Fibroblast of peridontal ligament (primary cell): ENCODE measurements around the gene TEX2.
A peak's percentile ranks its signal among the peaks of the same experiment; 100 is the strongest.

ENCODE experiments used
- DNase-seq: peaks from one replicate; pipeline ENCODE4 v3.0.0-alpha.2; 2010; ENCODE audit errors: extremely low read depth

Gene TEX2

DNA sequence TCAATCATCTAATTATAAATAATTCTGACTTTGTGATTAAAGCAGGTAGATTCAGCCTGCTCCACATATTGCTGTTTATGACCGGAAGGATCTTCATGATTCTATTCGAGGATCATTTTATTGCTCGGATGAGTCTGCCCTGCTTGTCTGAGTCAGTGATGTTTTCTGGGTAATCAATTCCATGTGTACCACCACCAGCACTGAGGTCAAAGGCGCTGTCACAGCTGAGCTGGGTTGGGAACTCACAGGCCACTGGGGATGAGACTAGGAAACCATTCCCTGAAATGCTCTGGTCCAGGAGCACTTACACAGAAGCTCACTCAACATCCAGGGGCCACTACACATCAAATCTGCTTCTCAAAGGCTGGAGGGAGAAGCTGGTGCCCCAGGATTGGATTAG, 102.7 kb downstream of the TEX2 start:
- DNase-seq = peak; percentile 74

DNA sequence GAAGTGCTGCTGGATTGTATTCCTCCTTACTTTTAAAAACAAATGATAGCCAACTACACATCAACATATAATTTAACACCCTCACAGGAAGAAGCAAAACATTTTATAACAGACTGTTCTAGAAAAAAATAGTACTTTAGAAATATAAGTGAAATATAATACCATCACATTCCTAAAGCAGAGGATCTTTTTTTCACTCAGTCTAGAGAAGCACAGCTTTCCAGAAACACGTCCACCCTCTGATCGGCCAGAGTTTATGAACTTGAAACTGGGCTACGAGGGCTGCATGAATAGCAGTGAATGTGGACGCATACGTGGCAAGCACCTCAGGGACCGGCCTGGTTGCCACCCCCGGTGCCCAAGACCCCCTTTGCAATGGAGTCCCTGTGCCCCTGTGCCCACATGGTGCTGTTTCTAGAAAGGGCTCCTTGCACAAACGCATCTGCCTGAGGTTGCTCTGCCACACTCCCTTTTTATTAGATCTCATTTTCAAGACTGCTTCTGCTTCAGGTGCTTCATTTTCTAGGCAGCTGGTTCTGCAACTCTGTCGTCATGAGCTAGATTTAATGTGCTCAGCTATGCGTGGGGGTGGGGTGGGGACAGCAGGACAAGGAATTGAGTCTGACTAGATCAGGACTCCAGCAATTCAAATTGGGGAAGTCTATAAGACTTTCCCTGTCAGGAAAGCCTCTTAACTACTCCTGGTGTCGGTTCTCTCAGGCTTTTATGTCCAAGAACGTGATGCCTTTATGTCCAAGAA, 104.0 kb downstream of the TEX2 start:
- no peak for DNase-seq

DNA sequence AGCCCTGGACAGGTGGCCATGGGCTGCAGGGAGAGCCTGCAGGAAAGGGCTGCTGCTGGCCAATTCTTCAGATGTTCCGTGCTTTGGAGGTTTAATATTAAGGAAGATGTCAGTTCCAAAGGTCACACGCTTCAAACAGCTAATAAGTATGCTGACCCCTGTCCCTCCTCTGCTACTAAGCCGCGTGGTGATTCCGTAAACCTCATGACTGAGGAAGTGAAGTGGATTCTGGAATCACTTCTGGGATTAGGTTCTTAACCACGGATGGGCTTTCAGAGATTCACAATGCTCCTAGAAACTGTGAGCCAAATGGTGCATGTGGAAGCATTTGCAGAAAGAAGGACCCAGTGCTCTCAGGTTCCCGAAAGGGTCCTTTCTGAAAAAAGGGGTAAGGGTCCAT, 104.7 kb downstream of the TEX2 start:
- DNase-seq = no peak

DNA sequence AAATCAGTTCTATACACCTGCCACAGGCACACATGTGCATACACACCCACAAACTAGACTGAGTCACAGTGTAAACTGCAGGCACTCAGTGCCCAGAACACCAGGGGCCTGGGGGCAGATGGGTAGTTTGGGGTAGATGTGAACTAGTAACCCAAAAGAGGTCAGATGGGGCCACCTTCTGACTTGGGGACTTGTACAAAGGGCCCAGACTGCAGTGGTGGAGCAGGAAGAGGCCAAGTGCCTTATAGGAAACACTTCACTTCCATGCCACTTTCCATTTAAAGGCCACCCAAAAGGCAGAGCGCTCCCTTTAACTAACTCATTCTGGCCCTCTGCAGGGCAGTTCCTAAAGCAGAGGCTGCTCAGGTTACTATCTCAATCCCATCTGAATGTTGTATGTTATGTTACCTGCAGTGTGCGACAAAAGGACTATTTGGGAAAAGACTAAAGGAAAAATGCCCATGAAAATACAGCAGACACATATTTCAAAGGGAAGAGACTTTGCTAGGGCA, 105.3 kb downstream of the TEX2 start:
- DNase-seq = no peak

DNA sequence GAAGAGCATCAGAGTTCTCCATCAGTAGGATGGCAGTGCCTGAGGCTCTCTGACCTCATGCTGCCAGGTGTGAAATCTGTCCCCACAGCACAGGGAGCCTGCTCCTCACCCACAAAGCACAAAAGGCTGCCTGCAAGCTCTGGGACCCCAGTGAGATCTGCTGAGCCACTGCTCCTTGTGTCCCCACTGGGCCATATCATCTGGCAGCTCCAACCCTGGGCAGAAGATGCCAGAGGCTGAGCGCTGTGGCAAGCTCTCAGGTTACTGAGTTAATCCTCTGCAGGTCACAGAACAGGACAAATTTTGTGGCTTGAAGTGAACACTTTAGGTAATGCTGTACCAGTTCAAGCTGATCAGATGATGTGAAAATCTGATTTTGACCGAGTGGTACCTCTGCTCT, 106.4 kb downstream of the TEX2 start:
- DNase-seq = no peak

DNA sequence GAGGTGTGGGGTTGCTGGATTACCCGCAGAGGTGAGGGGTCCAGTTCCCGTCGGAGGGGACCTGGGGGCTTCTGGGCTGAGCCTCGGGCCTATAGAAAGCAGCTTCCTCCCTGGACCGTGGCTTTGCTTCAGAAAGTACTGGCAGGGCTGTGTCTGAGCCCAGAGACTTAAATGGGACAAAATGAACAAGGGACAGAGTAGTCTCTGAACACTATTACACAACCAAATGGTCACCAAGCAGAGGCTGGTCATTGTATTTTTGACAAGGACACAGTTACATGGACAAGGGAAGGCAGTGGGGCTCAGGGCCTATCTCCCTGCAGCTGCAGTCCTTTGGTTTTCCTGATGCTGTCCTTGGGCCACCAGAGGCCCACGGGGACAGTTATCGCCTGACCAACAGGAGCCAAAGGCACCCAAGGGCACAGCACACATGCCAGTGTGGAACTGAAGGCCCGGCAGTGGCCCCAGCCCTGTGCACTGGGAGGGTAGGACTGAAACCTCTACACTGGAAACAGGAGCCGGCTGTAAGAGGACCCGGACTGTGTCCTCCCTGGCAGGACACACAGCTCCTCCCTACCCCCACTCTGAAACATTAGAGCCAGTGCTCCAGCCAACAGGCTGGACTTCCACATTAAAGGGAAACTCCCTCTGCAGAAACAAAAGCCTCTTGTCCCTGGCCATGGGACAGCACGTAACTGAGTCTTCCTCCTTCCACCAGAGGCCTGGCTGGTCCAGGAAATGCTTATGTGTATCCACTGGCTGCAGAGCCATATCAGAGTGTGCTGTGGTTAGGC, 107.1 kb downstream of the TEX2 start:
- DNase-seq = peak; percentile 27

DNA sequence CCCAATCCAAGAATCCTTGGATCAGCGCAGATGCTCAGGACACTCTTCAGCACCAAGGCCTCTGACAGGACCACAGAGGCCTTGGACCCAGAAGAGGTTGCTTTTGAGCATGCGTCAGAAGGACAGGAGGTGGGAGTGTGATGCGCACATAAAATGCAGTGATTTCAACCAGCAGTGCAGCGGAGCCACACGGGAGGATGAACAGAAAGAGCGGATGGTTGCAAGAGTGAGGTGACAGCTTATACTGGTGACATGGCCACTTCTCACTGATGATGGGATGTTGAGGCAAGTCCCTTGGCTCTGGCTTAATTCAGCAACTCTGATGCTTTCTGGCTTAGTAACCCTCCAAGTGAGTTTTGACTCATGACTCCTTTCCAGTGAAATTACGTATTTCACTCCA, 107.9 kb downstream of the TEX2 start:
- DNase-seq = no peak

DNA sequence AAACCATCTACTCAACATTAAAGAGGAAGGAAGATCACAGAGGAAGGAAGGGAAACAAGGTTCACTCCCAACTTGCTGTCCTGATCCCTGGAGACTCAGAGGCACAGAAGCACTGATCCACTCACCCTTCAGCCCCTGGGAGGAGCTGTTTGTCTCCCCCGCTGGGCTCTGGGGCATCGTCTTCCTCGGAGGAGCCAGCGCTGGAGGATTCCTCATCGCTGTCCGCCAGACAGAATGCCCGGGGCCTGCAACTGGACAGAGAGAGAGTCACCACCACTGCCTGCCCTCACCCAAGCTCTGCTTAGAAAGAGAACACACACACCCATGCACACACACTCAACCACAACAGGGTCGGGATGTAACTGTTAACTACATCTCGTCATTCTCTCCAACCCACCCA, 108.3 kb downstream of the TEX2 start:
- DNase-seq = no peak

DNA sequence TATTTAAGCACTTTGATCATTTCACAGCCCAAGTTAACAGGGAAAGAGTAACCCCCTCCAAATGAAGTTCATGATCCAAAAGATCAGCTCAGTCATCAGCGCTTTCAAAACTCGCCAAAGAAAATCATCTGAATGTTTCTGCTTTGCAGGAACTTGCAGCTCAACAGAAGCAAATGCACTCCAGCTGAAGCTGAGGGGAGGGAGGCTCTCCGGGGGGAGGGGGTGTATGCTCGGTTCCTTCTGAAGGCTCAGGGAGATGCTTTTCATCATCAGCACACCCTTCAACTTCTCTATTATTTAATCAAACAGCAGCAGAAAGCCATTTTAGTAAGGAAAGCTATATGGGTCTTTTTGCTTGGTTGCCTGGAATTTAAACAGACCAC, 108.8 kb downstream of the TEX2 start:
- no peak for DNase-seq

DNA sequence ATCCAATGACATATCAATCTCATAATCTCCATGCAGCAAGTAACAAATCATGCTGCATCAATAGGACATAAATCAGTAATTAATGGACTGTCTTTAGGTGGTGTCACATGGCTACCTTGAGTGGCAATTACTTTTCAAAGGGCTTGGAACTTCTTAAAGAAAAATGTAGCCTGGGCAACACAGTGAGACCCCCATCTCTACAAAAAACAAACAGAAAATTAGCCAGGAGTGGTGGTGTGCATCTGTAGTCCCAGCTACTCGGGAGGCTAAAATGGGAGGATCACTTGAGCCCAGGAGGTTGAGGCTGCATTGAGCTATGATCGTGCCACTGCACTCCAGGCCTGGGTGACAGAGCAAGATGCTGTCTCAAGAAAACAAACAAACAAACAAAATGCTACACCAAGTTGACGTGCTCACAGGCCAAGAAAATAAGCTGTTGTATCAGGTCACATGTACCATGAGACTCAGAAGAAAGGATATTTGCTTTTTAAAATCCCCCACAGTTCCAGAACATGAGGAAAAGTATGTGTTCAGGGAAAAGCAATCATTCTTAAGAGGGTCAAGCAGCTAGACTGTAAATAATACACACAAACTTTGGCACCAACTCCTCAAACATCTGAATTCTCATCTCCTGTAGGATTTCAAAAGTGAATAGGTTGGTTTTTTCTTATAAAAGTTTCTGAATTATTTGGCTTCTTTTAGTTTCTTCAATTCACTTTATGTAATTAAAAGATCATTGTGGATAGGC, 109.3 kb downstream of the TEX2 start:
- no peak for DNase-seq

DNA sequence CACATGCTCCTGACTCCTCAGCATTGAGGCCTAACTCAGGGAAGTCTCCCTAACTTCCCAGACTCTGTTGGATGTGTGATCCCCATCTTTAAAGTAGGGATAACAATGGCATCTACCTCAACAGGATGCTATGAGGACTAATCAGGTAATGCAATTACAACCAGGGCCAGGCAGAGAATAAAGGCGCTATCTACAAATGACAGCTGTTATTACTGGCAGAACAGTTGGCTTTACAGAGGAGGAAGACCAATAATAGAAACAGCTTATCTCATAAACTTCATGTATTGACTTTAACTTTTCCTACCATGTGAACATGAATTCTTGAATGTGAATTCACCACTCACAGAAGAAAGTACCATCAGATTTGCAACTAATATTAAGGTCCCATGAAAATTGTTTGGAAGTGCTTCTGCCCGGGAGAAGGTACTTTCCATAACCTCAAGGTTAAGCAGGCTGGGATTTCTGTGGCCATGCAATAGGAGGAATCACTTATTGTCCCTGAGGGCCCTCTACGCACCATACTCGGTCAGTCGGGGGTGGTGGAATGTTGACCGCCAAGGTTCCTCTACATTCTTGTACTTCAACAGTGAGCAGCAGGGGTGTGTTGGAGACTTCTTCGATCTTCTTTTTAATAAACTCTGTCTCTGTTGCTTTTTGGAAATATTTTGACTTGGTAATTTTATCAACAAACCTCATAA, 110.5 kb downstream of the TEX2 start:
- DNase-seq = no peak

DNA sequence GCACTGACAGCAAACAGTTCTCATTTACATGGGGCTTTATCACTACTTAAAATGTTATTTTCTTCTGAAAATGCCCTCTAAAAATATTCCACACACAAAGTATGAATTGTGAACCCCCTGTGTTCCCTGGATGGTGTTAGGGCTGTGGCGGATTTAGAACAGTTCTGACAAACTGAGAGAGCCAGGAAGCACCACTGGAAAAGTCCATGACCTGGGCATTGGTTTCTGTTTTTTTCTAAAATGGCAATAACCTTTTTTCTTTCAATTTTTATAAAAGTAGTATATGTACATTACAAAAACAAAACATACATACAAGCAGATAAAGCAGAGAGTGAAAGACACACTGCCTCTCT, 112.1 kb downstream of the TEX2 start:
- DNase-seq = no peak

DNA sequence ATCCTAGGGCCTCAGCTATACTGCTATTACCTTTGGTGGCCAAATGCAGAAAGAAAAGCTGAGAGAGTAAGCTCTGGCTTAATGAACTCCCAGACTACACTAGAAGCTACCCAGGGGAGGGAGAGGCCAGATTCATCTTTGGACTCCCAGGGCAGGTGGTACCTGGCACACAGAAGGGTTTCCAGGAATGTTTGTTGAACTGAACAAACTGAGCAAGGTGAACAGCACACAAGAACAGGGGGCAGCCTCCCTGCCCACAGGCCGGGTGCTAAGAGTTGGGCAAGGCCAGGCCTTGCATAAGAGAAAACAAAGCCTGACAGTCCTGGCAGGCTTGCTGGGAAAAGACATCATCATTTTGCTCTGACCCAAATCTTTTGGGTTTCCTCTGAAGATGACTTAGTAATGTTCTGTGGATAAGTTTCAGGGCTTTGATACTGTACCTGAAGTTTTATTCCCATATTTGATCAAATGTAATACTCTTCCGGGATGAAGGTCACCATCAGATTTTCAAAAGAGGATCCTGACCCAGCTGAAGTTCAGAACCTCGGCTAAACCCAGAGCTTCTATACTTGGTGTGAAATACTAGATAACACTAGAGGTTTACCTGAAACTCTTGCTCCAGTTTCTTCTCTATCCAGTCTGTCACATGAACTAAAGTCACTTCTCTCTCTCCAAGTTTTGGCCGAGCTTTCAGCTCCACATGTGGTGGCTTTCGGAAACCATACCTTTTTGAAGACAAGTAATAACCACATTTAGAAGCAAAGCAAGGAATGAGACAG, 112.6 kb downstream of the TEX2 start:
- DNase-seq = peak; percentile 71

DNA sequence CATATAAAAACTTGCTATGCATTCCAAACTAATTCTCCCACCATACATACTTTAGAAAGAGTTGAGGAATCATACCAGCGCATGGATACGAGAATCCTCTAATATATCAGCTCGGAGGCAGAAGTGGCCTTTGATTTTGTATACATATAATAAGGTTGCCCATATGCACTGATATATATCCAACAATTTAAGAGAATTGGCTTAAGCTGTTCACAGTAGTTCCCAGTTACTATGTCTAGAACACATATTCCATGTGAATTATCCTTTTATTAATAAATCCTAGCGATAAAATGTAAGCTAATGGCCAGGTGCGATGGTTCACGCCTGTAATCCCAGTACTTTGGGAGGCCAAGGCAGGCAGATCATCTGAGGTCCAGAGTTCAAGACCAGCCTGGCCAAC, 113.9 kb downstream of the TEX2 start:
- no peak for DNase-seq

DNA sequence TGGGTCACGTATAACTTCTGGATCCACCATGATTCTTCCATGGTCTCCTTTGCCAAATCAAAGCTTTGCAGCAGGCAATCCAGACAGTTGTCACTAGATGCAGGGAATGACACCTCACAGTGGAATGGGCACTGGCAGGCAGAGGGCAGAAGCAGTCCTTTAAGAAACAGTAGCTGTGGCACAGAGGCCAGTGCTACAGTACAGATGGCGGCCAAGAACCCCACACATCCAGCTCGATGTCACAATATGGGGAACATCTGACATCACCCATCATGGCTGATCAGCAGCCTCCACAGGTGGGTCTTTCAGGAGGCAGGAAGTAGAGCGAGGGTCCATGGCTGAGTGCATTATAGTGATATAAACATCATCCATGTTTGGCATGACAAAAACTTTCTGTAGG, 114.4 kb downstream of the TEX2 start:
- DNase-seq = no peak

DNA sequence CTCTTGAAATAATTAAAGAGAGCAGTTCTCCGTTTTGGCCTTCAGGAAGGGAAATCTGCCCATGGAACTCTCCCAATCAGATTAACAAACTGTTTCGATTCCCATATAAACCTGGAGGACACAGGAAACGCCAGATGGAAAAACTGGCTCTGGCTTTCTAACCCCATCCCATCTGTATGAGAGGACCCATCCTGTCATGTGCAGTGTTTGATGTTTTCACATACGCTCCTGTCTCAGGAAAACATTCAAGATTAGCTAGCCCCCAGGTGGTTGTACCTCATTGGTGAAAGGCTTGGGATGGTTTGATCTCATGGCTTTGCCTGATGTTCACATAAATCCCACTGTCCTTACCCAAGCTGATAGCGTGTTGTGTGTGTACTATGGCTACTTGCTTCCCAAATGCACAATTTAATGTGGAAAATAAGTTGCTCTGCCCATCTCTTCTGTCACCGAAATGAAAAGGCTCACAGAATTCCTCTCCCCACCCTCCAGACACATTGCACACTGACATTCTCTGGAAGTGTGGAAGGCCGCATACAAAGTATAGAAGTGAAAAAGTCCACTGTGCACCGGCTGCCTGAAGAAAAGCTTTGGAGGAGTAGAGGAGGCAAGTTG, 114.9 kb downstream of the TEX2 start:
- peak; percentile 19 for DNase-seq

DNA sequence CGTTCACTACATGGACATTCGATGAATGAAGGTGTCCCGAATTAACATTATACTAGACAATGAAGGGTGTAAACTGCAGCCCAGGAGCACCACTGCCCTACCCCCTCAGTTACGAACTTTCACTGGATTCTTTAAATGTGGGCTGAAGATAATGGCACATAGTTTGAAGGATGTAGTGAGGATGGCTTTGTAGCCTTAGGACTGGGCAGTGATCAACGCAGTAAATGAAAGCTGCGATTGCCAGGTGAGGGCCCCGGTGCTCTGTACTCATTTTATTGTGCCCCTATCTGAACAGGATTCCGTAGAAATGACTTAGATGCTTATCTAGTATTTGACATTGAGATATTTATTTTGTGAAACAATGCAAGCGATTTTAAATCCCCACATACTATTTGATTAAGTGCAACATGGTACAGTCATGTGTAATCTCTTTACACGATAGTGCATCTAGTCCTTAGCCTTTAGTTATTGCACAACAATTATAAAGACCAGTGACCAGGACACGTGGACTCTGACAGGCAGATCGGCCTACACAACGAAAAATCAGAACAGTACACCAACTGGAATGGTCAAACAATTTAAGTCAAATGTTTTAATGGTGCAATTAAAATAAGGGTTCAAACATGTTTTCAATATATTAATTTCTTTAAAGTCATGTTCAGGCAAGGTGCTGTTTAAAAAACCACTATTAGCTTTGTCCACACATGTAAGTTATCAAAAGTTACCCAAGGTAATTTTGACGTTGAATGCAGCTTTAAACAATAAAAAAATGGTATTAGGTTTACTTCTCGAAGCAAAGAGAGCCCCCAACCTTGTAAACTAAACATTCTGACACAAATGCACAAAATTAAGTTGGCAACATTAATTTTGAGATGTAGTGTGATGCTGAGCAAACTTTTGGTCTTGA, 115.7 kb downstream of the TEX2 start:
- DNase-seq = peak; percentile 31

DNA sequence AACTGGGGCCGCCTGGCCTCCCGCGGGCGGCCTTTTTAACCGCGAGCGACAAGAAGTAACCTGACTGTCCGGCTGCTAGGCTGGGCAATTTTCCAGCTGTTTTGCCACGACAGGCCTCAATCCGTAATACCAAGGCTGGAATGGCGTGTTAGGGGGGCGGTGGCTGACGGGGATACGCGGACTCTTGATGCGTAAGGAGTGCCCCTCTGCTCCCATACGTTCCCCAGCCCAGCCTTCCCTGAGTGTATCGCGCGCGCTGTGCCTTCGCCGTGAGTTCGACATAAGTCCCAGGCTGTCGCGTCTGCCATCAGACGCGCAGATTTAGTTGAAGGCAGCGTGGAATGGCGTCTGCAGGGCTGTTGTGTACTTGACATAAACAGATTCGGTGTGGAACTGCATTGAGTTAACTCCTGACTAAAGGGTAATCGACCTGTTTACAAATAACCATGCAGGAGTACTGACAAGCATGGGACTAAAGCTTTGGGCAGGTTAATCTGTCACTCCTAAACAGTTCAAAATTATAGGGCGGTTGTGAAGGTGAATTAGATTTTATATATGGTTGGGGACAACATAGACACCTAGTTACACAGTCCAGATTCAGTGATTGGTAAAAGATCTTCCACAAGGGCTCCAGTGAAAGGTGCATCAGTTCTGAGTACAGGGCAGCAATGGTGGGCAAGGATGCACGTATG, 116.5 kb downstream of the TEX2 start:
- DNase-seq = peak; percentile 74
